CD8-positive, alpha-beta memory T cell (primary cell): Measurements from ENCODE around the gene ATP1B2. TPM values are rescaled to one million over a fixed set of nuclear protein-coding genes. Genes with fewer than 3 reads are reported as not detected.

Source experiments
- CTCF ChIA-PET: fragments of 350-600 bp; sonication (Branson Sonifier 250); formaldehyde crosslinking; loops from one replicate; lab custom pipeline; 2021; ENCODE audit warnings: antibody characterized with exemption; lab: Charles Lee
- POLR2A ChIA-PET: fragments of 350-600 bp; sonication (Branson Sonifier 250); formaldehyde crosslinking; loops from one replicate; lab custom pipeline; 2021; ENCODE audit warnings: antibody characterized with exemption; lab: Charles Lee
- DNase-seq, 5 donors: peaks; one replicate each; pipeline versions ENCODE4 v3.0.0 to v3.0.0-alpha.2; 2020 to 2022; ENCODE audit warnings: mixed read lengths in 1 of 5
- H3K27ac ChIP-seq: one replicate; pipeline ENCODE4 v1.7.0; 2013; ENCODE audit warnings: low read depth, mild to moderate bottlenecking, low read length, moderate library complexity
- H3K27me3 ChIP-seq: 2 replicates; pipeline ENCODE4 v1.7.0; 2013; ENCODE audit warnings: low read length, mild to moderate bottlenecking; ENCODE audit not compliant: insufficient read depth, poor library complexity, severe bottlenecking
- H3K36me3 ChIP-seq: 2 replicates; pipeline ENCODE4 v1.7.0; 2013; ENCODE audit warnings: mild to moderate bottlenecking, low read length, moderate library complexity; ENCODE audit not compliant: insufficient read depth
- H3K4me1 ChIP-seq: 2 replicates; pipeline ENCODE4 v1.7.0; 2013; ENCODE audit warnings: mild to moderate bottlenecking, low read length, moderate library complexity; ENCODE audit not compliant: insufficient read depth
- H3K4me3 ChIP-seq: 2 replicates; pipeline ENCODE4 v1.7.0; 2013; ENCODE audit warnings: mild to moderate bottlenecking, low read length
- H3K9me3 ChIP-seq: 2 replicates; pipeline ENCODE4 v1.7.0; 2013; ENCODE audit warnings: mild to moderate bottlenecking, low read length
- H3K27ac Mint-ChIP-seq, 8 donors: one replicate each; pipeline ENCODE4 v1.8.0; 2020 to 2021; ENCODE audit warnings: mixed read lengths in 8 of 8, mild to moderate bottlenecking in 6 of 8, inconsistent platforms in 3 of 8, moderate library complexity in 3 of 8
- H3K27me3 Mint-ChIP-seq, 2 donors: one replicate each; pipeline ENCODE4 v1.8.0; 2020 to 2021; ENCODE audit warnings: mixed read lengths in 2 of 2, mild to moderate bottlenecking in 1 of 2, moderate library complexity in 1 of 2
- H3K36me3 Mint-ChIP-seq, 3 donors: one replicate each; pipeline ENCODE4 v1.8.0; 2020 to 2021; ENCODE audit warnings: mixed read lengths in 3 of 3, inconsistent platforms in 1 of 3, mild to moderate bottlenecking in 1 of 3
- H3K4me1 Mint-ChIP-seq, 3 donors: one replicate each; pipeline ENCODE4 v1.8.0; 2020 to 2021; ENCODE audit warnings: mixed read lengths in 3 of 3, inconsistent platforms in 1 of 3, mild to moderate bottlenecking in 1 of 3
- H3K4me3 Mint-ChIP-seq, 7 donors: one replicate each; pipeline ENCODE4 v1.8.0; 2020 to 2021; ENCODE audit warnings: mixed read lengths in 7 of 7, mild to moderate bottlenecking in 6 of 7, moderate library complexity in 4 of 7, inconsistent platforms in 2 of 7
- H3K9me3 Mint-ChIP-seq, 5 donors: one replicate each; pipeline ENCODE4 v1.8.0; 2020 to 2022; ENCODE audit warnings: mixed read lengths in 5 of 5, mild to moderate bottlenecking in 3 of 5, moderate library complexity in 2 of 5, inconsistent platforms in 1 of 5
- polyA plus RNA-seq: library from polyadenylated mRNA; unstranded; fragments of 300-500 nt; fragmentation: Illumina TruSeq; gene quantifications from one replicate; pipeline ENCODE4 v1.2.3, GENCODE V29; 2021
- total RNA-seq, 2 experiments: library from RNA; stranded (reverse); gene quantifications; one replicate each; pipeline ENCODE4 v1.2.3, GENCODE V29; 2021

Gene ATP1B2
- total and polyA plus RNA-seq, 3 experiments from 2014 or later: 0.40 to 0.53 TPM; not detected in 1

- Histone ChIP-seq H3K27ac (no peak overlapping the region), H3K27me3 (no peaks in the 10 kb centered on the region), H3K4me3 (no peak overlapping the region), H3K4me1 (no peaks in the 10 kb centered on the region), H3K9me3 (peaks cover 3% of the 10 kb centered on the region), H3K36me3 (peaks cover 29% of the 10 kb centered on the region)
- no peak for DNase-seq
- POLR2A ChIA-PET: interaction anchor here (1.9 kb wide), 1 partner anchor 17 kb away, joined by 4 read pairs; no protein-coding TSS in a partner anchor
- Mint-ChIP-seq H3K4me1 (no peaks in the 10 kb centered on the region), H3K27me3 (no peaks in the 10 kb centered on the region), H3K36me3 (peaks cover 14 to 61% (median 20%) of the 10 kb centered on the region in 3 donors), H3K4me3 (no peak overlapping the region), H3K9me3 (peaks cover 0 to 4% (median 3%) of the 10 kb centered on the region in 5 donors), H3K27ac (no peak overlapping the region)
- CTCF ChIA-PET: no interaction called here
Measured at GRCh38 chr17:7668482-7668881, 17.8 kb downstream of the ATP1B2 start.

- CTCF ChIA-PET: interaction anchor here (0.8 to 2.5 kb wide), 6 partner anchors 9 to 84 kb away, joined by 3 to 19 read pairs (median 3); partner anchors contain the start of genes ATP1B2, SOX15 and TP53
- H3K4me3 ChIP-seq: no peak overlapping the region
- DNase-seq: peak in 1 of 5 donors; percentile 21
Measured at GRCh38 chr17:7673239-7673638, 22.5 kb downstream of the ATP1B2 start.

GRCh38 chr17:7674934-7675333 is 24.2 kb downstream of the ATP1B2 start:
- POLR2A ChIA-PET: no interaction called here
- peaks cover 29 to 63% (median 33%) of the 10 kb centered on the region in 3 donors for H3K36me3 Mint-ChIP-seq

More at GRCh38 chr17:7673239-7673638, 22.5 kb downstream of the ATP1B2 start:
- H3K4me1 Mint-ChIP-seq: peaks cover 5 to 8% (median 5%) of the 10 kb centered on the region in 3 donors
- H3K4me1 ChIP-seq: no peaks in the 10 kb centered on the region
- no peak overlapping the region for H3K27ac ChIP-seq
- POLR2A ChIA-PET: interaction anchor here (0.6 to 1.1 kb wide), 6 partner anchors 9 to 291 kb away, joined by 3 to 9 read pairs (median 3); partner anchors contain the start of genes MPDU1 and TP53
- no peak overlapping the region for H3K27ac Mint-ChIP-seq
- H3K36me3 ChIP-seq: peaks cover 44% of the 10 kb centered on the region
- peaks cover 0 to 4% (median 3%) of the 10 kb centered on the region in 5 donors for H3K9me3 Mint-ChIP-seq
- peaks cover 29 to 77% (median 35%) of the 10 kb centered on the region in 3 donors for H3K36me3 Mint-ChIP-seq
- no peak overlapping the region for H3K4me3 Mint-ChIP-seq
- no peaks in the 10 kb centered on the region for H3K27me3 Mint-ChIP-seq
- H3K27me3 ChIP-seq: no peaks in the 10 kb centered on the region
- peaks cover 8% of the 10 kb centered on the region for H3K9me3 ChIP-seq

GRCh38 chr17:7676533-7676932 is 25.8 kb downstream of the ATP1B2 start:
- H3K36me3 Mint-ChIP-seq: peaks cover 23 to 51% (median 26%) of the 10 kb centered on the region in 3 donors
- H3K27me3 Mint-ChIP-seq: no peaks in the 10 kb centered on the region
- peaks cover 7 to 14% (median 13%) of the 10 kb centered on the region in 3 donors for H3K4me1 Mint-ChIP-seq
- peaks cover 0 to 4% (median 3%) of the 10 kb centered on the region in 5 donors for H3K9me3 Mint-ChIP-seq
- no peak overlapping the region for H3K4me3 Mint-ChIP-seq
- Histone ChIP-seq H3K27me3 (no peaks in the 10 kb centered on the region), H3K36me3 (peaks cover 24% of the 10 kb centered on the region), H3K4me3 (no peak overlapping the region), H3K4me1 (no peaks in the 10 kb centered on the region), H3K9me3 (peaks cover 8% of the 10 kb centered on the region), H3K27ac (no peak overlapping the region)
- POLR2A ChIA-PET: no interaction called here
- CTCF ChIA-PET: interaction anchor here (1.2 to 5.2 kb wide), 3 partner anchors 10 to 49 kb away, joined by 3 to 25 read pairs (median 3); partner anchors contain the start of genes SAT2, TP53 and WRAP53
- H3K27ac Mint-ChIP-seq: peak overlapping the region in 1 of 8 donors; percentile 45
- no peak for DNase-seq

More at GRCh38 chr17:7674934-7675333, 24.2 kb downstream of the ATP1B2 start:
- Histone ChIP-seq H3K27me3 (no peaks in the 10 kb centered on the region), H3K4me3 (no peak overlapping the region), H3K27ac (no peak overlapping the region), H3K9me3 (peaks cover 8% of the 10 kb centered on the region), H3K36me3 (peaks cover 34% of the 10 kb centered on the region), H3K4me1 (no peaks in the 10 kb centered on the region)
- CTCF ChIA-PET: interaction anchor here (5.2 kb wide), 1 partner anchor 12 kb away, joined by 25 read pairs; the partner anchor contains the start of genes TP53 and WRAP53
- peaks cover 7 to 13% (median 11%) of the 10 kb centered on the region in 3 donors for H3K4me1 Mint-ChIP-seq
- peak overlapping the region in 1 of 7 donors; percentile 3 for H3K4me3 Mint-ChIP-seq
- peak overlapping the region in 1 of 8 donors; percentile 26 for H3K27ac Mint-ChIP-seq
- H3K27me3 Mint-ChIP-seq: no peaks in the 10 kb centered on the region
- peaks cover 0 to 4% (median 3%) of the 10 kb centered on the region in 5 donors for H3K9me3 Mint-ChIP-seq
- no peak for DNase-seq

- Mint-ChIP-seq H3K27me3 (no peaks in the 10 kb centered on the region), H3K9me3 (peaks cover 0 to 4% (median 3%) of the 10 kb centered on the region in 5 donors), H3K4me3 (no peak overlapping the region), H3K27ac (peak overlapping the region in 2 of 8 donors; percentile 12 to 39), H3K36me3 (peaks cover 20 to 47% (median 26%) of the 10 kb centered on the region in 3 donors), H3K4me1 (peaks cover 8 to 17% (median 13%) of the 10 kb centered on the region in 3 donors)
- Histone ChIP-seq H3K9me3 (peaks cover 8% of the 10 kb centered on the region), H3K27me3 (no peaks in the 10 kb centered on the region), H3K4me1 (no peaks in the 10 kb centered on the region), H3K4me3 (no peak overlapping the region), H3K36me3 (peaks cover 22% of the 10 kb centered on the region), H3K27ac (no peak overlapping the region)
- POLR2A ChIA-PET: interaction anchor here (1.0 to 1.1 kb wide), 2 partner anchors 10 to 50 kb away, joined by 3 to 5 read pairs; partner anchors contain the start of genes SAT2 and TP53
- CTCF ChIA-PET: interaction anchor here (1.2 to 5.2 kb wide), 2 partner anchors 10 to 50 kb away, joined by 3 to 25 read pairs; partner anchors contain the start of genes SAT2, TP53 and WRAP53
- DNase-seq: no peak
Measured at GRCh38 chr17:7677388-7678067, 26.8 kb downstream of the ATP1B2 start.

GRCh38 chr17:7684851-7685532 is 34.3 kb downstream of the ATP1B2 start:
- H3K9me3 Mint-ChIP-seq: no peaks in the 10 kb centered on the region
- H3K4me3 Mint-ChIP-seq: peak overlapping the region; percentile 93 to 99 (median 98)
- no peaks in the 10 kb centered on the region for H3K9me3 ChIP-seq
- no peaks in the 10 kb centered on the region for H3K36me3 ChIP-seq
- H3K4me1 ChIP-seq: peaks cover 37% of the 10 kb centered on the region
- H3K36me3 Mint-ChIP-seq: peaks cover 0 to 31% (median 4%) of the 10 kb centered on the region in 3 donors
- H3K4me3 ChIP-seq: peak overlapping the region; percentile 99
- no peaks in the 10 kb centered on the region for H3K27me3 ChIP-seq
- POLR2A ChIA-PET: interaction anchor here (0.9 to 4.4 kb wide), 9 partner anchors 11 to 637 kb away, joined by 3 to 70 read pairs (median 29); partner anchors contain the start of genes FXR2, MPDU1, POLR2A and SAT2
- H3K27me3 Mint-ChIP-seq: peaks cover 0 to 7% of the 10 kb centered on the region in 2 donors
- peak overlapping the region; percentile 98 to 100 (median 100) for H3K27ac Mint-ChIP-seq
- CTCF ChIA-PET: interaction anchor here (1.2 to 4.5 kb wide), 5 partner anchors 12 to 249 kb away, joined by 3 to 37 read pairs (median 6); partner anchors contain the start of genes FXR2, SAT2 and TMEM102
- peak overlapping the region; percentile 99 for H3K27ac ChIP-seq
- peaks cover 39 to 57% (median 45%) of the 10 kb centered on the region in 3 donors for H3K4me1 Mint-ChIP-seq
- no peak for DNase-seq

- ChIA-PET POLR2A (interaction anchor here (0.6 to 4.4 kb wide), 30 partner anchors 11 to 650 kb away, joined by 3 to 70 read pairs (median 6); partner anchors contain the start of genes ACADVL, ACAP1, ATP1B2 and CD68), CTCF (interaction anchor here (0.5 to 4.5 kb wide), 13 partner anchors 9 to 250 kb away, joined by 3 to 37 read pairs (median 19); partner anchors contain the start of genes FXR2, MPDU1, SAT2 and SENP3)
- H3K36me3 Mint-ChIP-seq: peaks cover 0 to 35% (median 8%) of the 10 kb centered on the region in 3 donors
- Histone ChIP-seq H3K36me3 (no peaks in the 10 kb centered on the region), H3K9me3 (no peaks in the 10 kb centered on the region), H3K27ac (peak overlapping the region; percentile 99), H3K27me3 (no peaks in the 10 kb centered on the region), H3K4me1 (peaks cover 37% of the 10 kb centered on the region), H3K4me3 (peak overlapping the region; percentile 99)
- H3K27ac Mint-ChIP-seq: peak overlapping the region; percentile 98 to 100 (median 100)
- H3K9me3 Mint-ChIP-seq: no peaks in the 10 kb centered on the region
- H3K4me1 Mint-ChIP-seq: peaks cover 42 to 60% (median 44%) of the 10 kb centered on the region in 3 donors
- peak; percentile 86 to 94 (median 91) for DNase-seq
- peak overlapping the region; percentile 93 to 99 (median 98) for H3K4me3 Mint-ChIP-seq
- peaks cover 0 to 7% of the 10 kb centered on the region in 2 donors for H3K27me3 Mint-ChIP-seq
Measured at GRCh38 chr17:7685533-7686221, 35.0 kb downstream of the ATP1B2 start.
